ENCODE results near the gene IL11. TPM values are rescaled to one million over a fixed set of nuclear protein-coding genes. Genes with fewer than 3 reads are reported as not detected.
A peak's percentile ranks its signal among the peaks of the same experiment; 100 is the strongest.
"Not testable (repeated sequence)": the region's sequence is repeated elsewhere in the genome, so short reads cannot be mapped to it uniquely, and the experiment has no call there.

Gene IL11
- not detected in 2 replicates for total RNA-seq (2014; rRNA removed; shearing (Covaris generic); ENCODE audit: low replicate concordance)

GRCh38 chr19:55370305-55370988, at the start of gene IL11:
Gene IL11 (minus strand): TSS chr19:55370463. CDS start chr19:55370310, 153 bp downstream.
- DNase-seq (ENCODE audit: low read depth) = no peak
- in situ Hi-C loops (cut with HindIII; ENCODE audit: low pct_unique_long_range_greater_than_20kb, low sequenced_read_pairs) = no loop called here

GRCh38 chr19:55419624-55420236, 49.5 kb upstream of the IL11 start:
- in situ Hi-C loops (cut with HindIII; ENCODE audit: low pct_unique_long_range_greater_than_20kb, low sequenced_read_pairs) = loop anchor here (10.0 kb wide), 1 partner anchor 245 kb away; no protein-coding TSS in a partner anchor
- DNase-seq (ENCODE audit: low read depth) = no peak

- DNase-seq (ENCODE audit: low read depth) = no peak
- in situ Hi-C loops (cut with HindIII; ENCODE audit: low pct_unique_long_range_greater_than_20kb, low sequenced_read_pairs) = loop anchor here (10.0 kb wide), 1 partner anchor 244 kb away; no protein-coding TSS in a partner anchor
Measured at GRCh38 chr19:55419103-55419502, 48.8 kb upstream of the IL11 start.

- peak; percentile 64 for DNase-seq (ENCODE audit: low read depth)
- in situ Hi-C loops (cut with HindIII; ENCODE audit: low pct_unique_long_range_greater_than_20kb, low sequenced_read_pairs) = loop anchor here (10.0 kb wide), 1 partner anchor 243 kb away; no protein-coding TSS in a partner anchor
Measured at GRCh38 chr19:55418185-55418584, 47.9 kb upstream of the IL11 start.

GRCh38 chr19:55410168-55410567, 39.9 kb upstream of the IL11 start:
- in situ Hi-C loops (cut with HindIII; ENCODE audit: low pct_unique_long_range_greater_than_20kb, low sequenced_read_pairs) = loop anchor here (10.0 kb wide), 1 partner anchor 235 kb away; no protein-coding TSS in a partner anchor
- DNase-seq (ENCODE audit: low read depth) = no peak

- DNase-seq (ENCODE audit: low read depth); in situ Hi-C loops (cut with HindIII; ENCODE audit: low pct_unique_long_range_greater_than_20kb, low sequenced_read_pairs): not testable (repeated sequence)
Measured at GRCh38 chr19:55409179-55409578, 38.9 kb upstream of the IL11 start.

GRCh38 chr19:55408533-55408872, 38.2 kb upstream of the IL11 start:
- DNase-seq (ENCODE audit: low read depth) = no peak
- in situ Hi-C loops (cut with HindIII; ENCODE audit: low pct_unique_long_range_greater_than_20kb, low sequenced_read_pairs) = no loop called here

GRCh38 chr19:55407800-55408532, 37.7 kb upstream of the IL11 start:
- in situ Hi-C loops (cut with HindIII; ENCODE audit: low pct_unique_long_range_greater_than_20kb, low sequenced_read_pairs) = no loop called here
- DNase-seq (ENCODE audit: low read depth) = peak; percentile 100

GRCh38 chr19:55407550-55407799, 37.2 kb upstream of the IL11 start, which contains the start of gene UBE2S:
Gene UBE2S (minus strand): TSS chr19:55407788. CDS start chr19:55407589, 199 bp downstream.
- in situ Hi-C loops (cut with HindIII; ENCODE audit: low pct_unique_long_range_greater_than_20kb, low sequenced_read_pairs); DNase-seq (ENCODE audit: low read depth): not testable (repeated sequence)

- no peak for DNase-seq (ENCODE audit: low read depth)
- in situ Hi-C loops (cut with HindIII; ENCODE audit: low pct_unique_long_range_greater_than_20kb, low sequenced_read_pairs) = no loop called here
Measured at GRCh38 chr19:55406826-55407549, 36.7 kb upstream of the IL11 start.

- no peak for DNase-seq (ENCODE audit: low read depth)
- in situ Hi-C loops (cut with HindIII; ENCODE audit: low pct_unique_long_range_greater_than_20kb, low sequenced_read_pairs) = no loop called here
Measured at GRCh38 chr19:55406091-55406825, 36.0 kb upstream of the IL11 start.

GRCh38 chr19:55405638-55406037, 35.4 kb upstream of the IL11 start:
- in situ Hi-C loops (cut with HindIII; ENCODE audit: low pct_unique_long_range_greater_than_20kb, low sequenced_read_pairs) = no loop called here
- DNase-seq (ENCODE audit: low read depth) = no peak

GRCh38 chr19:55402509-55402908, 32.2 kb upstream of the IL11 start:
- in situ Hi-C loops (cut with HindIII; ENCODE audit: low pct_unique_long_range_greater_than_20kb, low sequenced_read_pairs) = no loop called here
- no peak for DNase-seq (ENCODE audit: low read depth)

GRCh38 chr19:55401390-55401789, 31.1 kb upstream of the IL11 start:
- in situ Hi-C loops (cut with HindIII; ENCODE audit: low pct_unique_long_range_greater_than_20kb, low sequenced_read_pairs); DNase-seq (ENCODE audit: low read depth): not testable (repeated sequence)

GRCh38 chr19:55400281-55401087, 30.2 kb upstream of the IL11 start:
- in situ Hi-C loops (cut with HindIII; ENCODE audit: low pct_unique_long_range_greater_than_20kb, low sequenced_read_pairs) = no loop called here
- DNase-seq (ENCODE audit: low read depth) = no peak

- DNase-seq (ENCODE audit: low read depth) = no peak
- in situ Hi-C loops (cut with HindIII; ENCODE audit: low pct_unique_long_range_greater_than_20kb, low sequenced_read_pairs) = no loop called here
Measured at GRCh38 chr19:55398200-55398925, 28.1 kb upstream of the IL11 start.
